Measurements from ENCODE around the gene CLCA1.

The CLCA1 gene

DNA sequence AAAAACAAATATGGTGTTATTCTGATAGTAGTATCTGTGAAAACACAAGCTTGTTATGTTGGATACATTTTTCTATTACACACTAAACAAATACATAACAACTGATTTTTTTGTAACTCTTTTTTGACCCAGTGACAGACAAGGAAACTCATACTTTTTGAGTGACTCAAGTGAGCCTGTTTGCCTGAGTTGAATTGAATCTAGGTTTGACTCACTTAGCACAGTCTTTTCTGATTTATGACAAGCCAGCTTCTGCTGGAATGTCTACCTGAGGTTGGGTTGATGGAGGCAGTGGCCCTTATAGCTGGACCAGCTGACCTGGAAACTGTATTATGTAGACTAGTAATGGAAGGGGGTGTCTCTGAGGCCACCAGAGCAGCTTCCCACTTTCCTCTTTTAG lies 73.9 kb downstream of the CLCA1 start:
- TF ChIP-seq, protein P1, sequence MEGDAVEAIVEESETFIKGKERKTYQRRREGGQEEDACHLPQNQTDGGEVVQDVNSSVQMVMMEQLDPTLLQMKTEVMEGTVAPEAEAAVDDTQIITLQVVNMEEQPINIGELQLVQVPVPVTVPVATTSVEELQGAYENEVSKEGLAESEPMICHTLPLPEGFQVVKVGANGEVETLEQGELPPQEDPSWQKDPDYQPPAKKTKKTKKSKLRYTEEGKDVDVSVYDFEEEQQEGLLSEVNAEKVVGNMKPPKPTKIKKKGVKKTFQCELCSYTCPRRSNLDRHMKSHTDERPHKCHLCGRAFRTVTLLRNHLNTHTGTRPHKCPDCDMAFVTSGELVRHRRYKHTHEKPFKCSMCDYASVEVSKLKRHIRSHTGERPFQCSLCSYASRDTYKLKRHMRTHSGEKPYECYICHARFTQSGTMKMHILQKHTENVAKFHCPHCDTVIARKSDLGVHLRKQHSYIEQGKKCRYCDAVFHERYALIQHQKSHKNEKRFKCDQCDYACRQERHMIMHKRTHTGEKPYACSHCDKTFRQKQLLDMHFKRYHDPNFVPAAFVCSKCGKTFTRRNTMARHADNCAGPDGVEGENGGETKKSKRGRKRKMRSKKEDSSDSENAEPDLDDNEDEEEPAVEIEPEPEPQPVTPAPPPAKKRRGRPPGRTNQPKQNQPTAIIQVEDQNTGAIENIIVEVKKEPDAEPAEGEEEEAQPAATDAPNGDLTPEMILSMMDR (IDR thresholded peaks at IDR 0.05): no peak
- no peak overlapping the region for H3K27ac ChIP-seq
- H3K4me3 ChIP-seq: no peak overlapping the region
- DNase-seq (ENCODE audit: low spot score): no peak

DNA sequence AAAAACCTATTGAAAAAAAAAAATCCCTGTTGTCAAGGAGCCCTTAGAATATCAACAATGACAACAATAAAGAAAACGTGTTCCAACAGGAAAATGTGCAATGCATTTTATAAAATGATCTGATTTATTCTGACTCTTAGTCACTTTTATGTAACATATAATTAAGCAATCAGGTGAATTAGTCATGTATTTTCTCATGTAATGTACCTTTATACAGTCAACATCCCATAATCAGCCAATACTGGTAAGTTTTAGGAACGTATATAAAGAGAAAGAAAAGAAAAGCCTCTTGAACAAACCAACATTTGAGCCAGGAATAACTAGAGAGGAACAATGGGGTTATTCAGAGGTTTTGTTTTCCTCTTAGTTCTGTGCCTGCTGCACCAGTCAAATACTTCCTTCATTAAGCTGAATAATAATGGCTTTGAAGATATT lies 78.1 kb downstream of the CLCA1 start, which contains the start of gene CLCA4:
TSS of gene CLCA4 (plus strand) at position 292 of the 435 bp plus-strand sequence. CDS start at position 334, 42 bp downstream.
- TF ChIP-seq, protein P1 (IDR thresholded peaks at IDR 0.05): no peak
- Histone ChIP-seq H3K27ac (no peak within 1 kb of the TSS), H3K4me3 (no peak within 1 kb of the TSS)
- DNase-seq (ENCODE audit: low spot score): no peak

DNA sequence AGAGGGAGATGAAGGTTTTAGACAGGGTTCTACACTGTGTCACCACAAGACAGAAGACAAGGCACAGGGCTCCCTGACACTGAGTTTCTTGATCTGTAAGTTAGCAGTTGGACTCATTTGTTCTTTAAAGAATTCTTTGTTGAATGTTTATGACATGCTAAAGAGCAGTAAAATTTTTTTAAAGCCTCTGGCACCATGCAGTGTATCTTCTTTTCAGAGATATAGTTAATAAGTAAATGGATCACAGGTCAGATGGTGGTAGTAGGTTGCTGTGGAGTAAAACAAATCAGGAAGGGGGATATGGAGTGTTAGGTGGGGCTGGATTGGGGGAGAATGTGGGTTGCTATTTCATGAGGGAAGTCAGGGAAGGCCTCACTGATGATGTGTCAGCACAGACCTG lies 80.1 kb downstream of the CLCA1 start:
- H3K4me3 ChIP-seq: no peak overlapping the region
- DNase-seq (ENCODE audit: low spot score): no peak
- no peak overlapping the region for H3K27ac ChIP-seq
- TF ChIP-seq, protein P1 (IDR thresholded peaks at IDR 0.05): no peak
